ENCODE results near the gene ROBO1. TPM values are rescaled to one million over a fixed set of nuclear protein-coding genes. Genes with fewer than 3 reads are reported as not detected.
A peak's percentile ranks its signal among the peaks of the same experiment; 100 is the strongest.

The ROBO1 gene
- total and polyA plus RNA-seq, 2 experiments from 2014 or later = 18.8 to 31.9 TPM

DNA sequence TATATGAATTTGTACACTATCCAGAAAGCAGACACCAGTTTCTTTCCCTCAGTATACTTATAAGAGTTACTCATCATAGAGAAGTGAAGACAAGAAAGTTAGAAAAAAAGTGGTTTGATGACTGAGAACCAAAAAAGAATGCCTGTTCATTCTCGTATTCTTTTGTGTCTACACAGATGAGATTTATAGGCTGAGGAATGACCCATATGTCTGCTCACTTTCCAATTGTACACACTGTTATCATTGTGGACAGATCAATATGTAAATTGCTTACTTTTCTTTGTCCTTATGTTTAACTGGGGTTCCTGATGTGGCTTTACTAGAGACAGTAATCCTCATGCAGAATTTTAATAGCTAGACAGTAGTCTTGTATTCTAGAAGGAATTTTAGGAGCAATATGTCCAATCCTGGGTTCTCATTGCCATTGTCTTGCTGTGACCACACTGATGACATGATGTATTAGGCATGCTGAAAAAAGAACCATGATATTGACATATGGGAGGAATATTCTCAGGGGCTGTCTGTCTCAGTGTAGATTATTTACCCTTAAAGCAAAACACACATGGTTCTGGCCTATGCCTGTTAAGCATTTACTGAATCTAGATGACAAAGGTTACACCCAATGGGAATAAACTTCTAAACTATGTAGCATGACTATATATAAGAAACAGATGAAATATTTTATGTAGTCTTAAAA, 669.7 kb downstream of the ROBO1 start:
- H3K79me2 ChIP-seq (ENCODE audit: insufficient read depth) = no peaks in the 10 kb centered on the region
- no peak for DNase-seq
- no peak overlapping the region for H3K27ac ChIP-seq
- no peaks in the 10 kb centered on the region for H3K9me2 ChIP-seq (ENCODE audit: insufficient read depth)
- H2AFZ ChIP-seq = no peak overlapping the region
- no peak for TF ChIP-seq EZH2phosphoT487 (IDR thresholded peaks at IDR 0.05; ENCODE audit: insufficient read depth, low read depth)
- no peak for TF ChIP-seq EZH2 (IDR thresholded peaks at IDR 0.05; ENCODE audit: insufficient read depth, poor library complexity, severe bottlenecking)
- H3K9ac ChIP-seq = no peak overlapping the region
- H3K4me1 ChIP-seq (ENCODE audit: insufficient read depth) = no peaks in the 10 kb centered on the region
- no peaks in the 10 kb centered on the region for H3F3A ChIP-seq (ENCODE audit: insufficient read depth)
- no peaks in the 10 kb centered on the region for H3K27me3 ChIP-seq (replicated peaks; ENCODE audit: insufficient read depth)
- WGBS, 2 experiments (ENCODE audit: low coverage in 1 of 2, low lambda C conversion rate in 2 of 2, missing lambda C conversion rate in 2 of 2) = 21 to 23% methylated on average over 1 of the region's 1 CpG
- no peaks in the 10 kb centered on the region for H3K9me3 ChIP-seq (ENCODE audit: low read depth)
- H4K20me1 ChIP-seq (ENCODE audit: insufficient read depth) = no peaks in the 10 kb centered on the region
- no peak overlapping the region for H3K4me2 ChIP-seq (ENCODE audit: unreplicated experiment)
- in situ Hi-C loops (cut with MboI) = no loop called here
- H3K36me3 ChIP-seq (ENCODE audit: low read depth) = no peaks in the 10 kb centered on the region
- H3K4me3 ChIP-seq = no peak overlapping the region

DNA sequence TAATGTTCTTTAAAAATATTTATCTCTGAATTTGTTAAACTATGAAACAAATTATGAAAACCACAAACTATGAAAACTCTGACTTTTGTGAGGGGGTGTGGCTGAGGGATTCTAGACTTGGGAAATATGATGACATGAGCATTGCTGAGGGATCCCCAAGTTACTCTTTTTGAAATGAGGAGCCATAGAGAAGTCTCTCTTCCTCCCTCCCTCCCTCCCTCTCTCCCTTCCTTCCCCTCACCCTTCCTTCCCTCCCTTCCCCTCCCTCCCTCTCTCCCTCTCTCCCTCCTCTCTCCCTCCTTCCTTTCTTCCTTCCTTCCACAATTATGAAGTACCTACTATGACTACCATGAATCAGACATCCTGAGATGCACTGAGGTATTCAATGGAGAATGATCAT, 673.1 kb downstream of the ROBO1 start:
- no peak for DNase-seq
- no peaks in the 10 kb centered on the region for H3F3A ChIP-seq (ENCODE audit: insufficient read depth)

DNA sequence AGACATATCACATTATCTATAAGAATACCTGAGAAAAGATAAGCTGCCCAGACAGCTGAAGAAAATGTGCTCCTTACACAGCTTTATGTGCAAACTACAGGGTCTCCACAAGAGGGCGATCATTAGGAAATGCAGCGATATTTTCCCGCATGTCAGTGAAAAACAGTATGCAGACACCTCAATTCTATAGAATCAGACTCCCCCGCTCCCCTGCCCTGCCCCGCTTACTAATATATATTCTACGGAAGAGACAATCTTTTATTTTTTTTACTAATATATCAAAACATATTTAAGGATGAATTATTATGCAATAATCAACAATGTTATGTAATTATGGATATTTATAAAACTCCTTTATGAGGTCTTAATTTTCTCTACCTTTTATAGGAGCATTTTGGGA, 681.3 kb downstream of the ROBO1 start:
- no peaks in the 10 kb centered on the region for H3K79me2 ChIP-seq (ENCODE audit: insufficient read depth)
- H4K20me1 ChIP-seq (ENCODE audit: insufficient read depth) = no peaks in the 10 kb centered on the region; the same call in 1 of the 2 replicates
- no peaks in the 10 kb centered on the region for H3K9me3 ChIP-seq (ENCODE audit: low read depth)
- H3K27me3 ChIP-seq (replicated peaks; ENCODE audit: insufficient read depth) = no peaks in the 10 kb centered on the region
- no peak overlapping the region for H3K4me2 ChIP-seq (ENCODE audit: unreplicated experiment)
- H2AFZ ChIP-seq = no peak overlapping the region
- TF ChIP-seq EZH2 (IDR thresholded peaks at IDR 0.05; ENCODE audit: insufficient read depth, poor library complexity, severe bottlenecking) (no peak), EZH2phosphoT487 (IDR thresholded peaks at IDR 0.05; ENCODE audit: insufficient read depth, low read depth) (no peak)
- H3K27ac ChIP-seq = no peak overlapping the region
- H3K4me1 ChIP-seq (ENCODE audit: insufficient read depth) = peaks cover 8% of the 10 kb centered on the region
- H3F3A ChIP-seq (ENCODE audit: insufficient read depth) = no peaks in the 10 kb centered on the region
- H3K9ac ChIP-seq = no peak overlapping the region
- H3K9me2 ChIP-seq (ENCODE audit: insufficient read depth) = no peaks in the 10 kb centered on the region
- H3K4me3 ChIP-seq = no peak overlapping the region
- WGBS, 2 experiments (ENCODE audit: low coverage in 1 of 2, low lambda C conversion rate in 2 of 2, missing lambda C conversion rate in 2 of 2) = 3% methylated on average over 6 of the region's 6 CpGs
- peak; percentile 68 for DNase-seq
- in situ Hi-C loops (cut with MboI) = no loop called here
- H3K36me3 ChIP-seq (ENCODE audit: low read depth) = no peaks in the 10 kb centered on the region

More for the DNA sequence above, 673.1 kb downstream of the ROBO1 start:
- H3K79me2 ChIP-seq (ENCODE audit: insufficient read depth) = no peaks in the 10 kb centered on the region
- TF ChIP-seq EZH2 (IDR thresholded peaks at IDR 0.05; ENCODE audit: insufficient read depth, poor library complexity, severe bottlenecking) (no peak), EZH2phosphoT487 (IDR thresholded peaks at IDR 0.05; ENCODE audit: insufficient read depth, low read depth) (no peak)
- no peaks in the 10 kb centered on the region for H3K9me3 ChIP-seq (ENCODE audit: low read depth)
- no peaks in the 10 kb centered on the region for H3K9me2 ChIP-seq (ENCODE audit: insufficient read depth)
- H2AFZ ChIP-seq = no peak overlapping the region
- no peaks in the 10 kb centered on the region for H3K4me1 ChIP-seq (ENCODE audit: insufficient read depth)
- no peak overlapping the region for H3K4me3 ChIP-seq
- no peaks in the 10 kb centered on the region for H3K27me3 ChIP-seq (replicated peaks; ENCODE audit: insufficient read depth)
- no peaks in the 10 kb centered on the region for H4K20me1 ChIP-seq (ENCODE audit: insufficient read depth)
- in situ Hi-C loops (cut with MboI) = loop anchor here (5.0 kb wide), 1 partner anchor 263 kb away; no protein-coding TSS in a partner anchor
- H3K27ac ChIP-seq = no peak overlapping the region
- H3K4me2 ChIP-seq (ENCODE audit: unreplicated experiment) = no peak overlapping the region
- H3K36me3 ChIP-seq (ENCODE audit: low read depth) = no peaks in the 10 kb centered on the region
- H3K9ac ChIP-seq = no peak overlapping the region

DNA sequence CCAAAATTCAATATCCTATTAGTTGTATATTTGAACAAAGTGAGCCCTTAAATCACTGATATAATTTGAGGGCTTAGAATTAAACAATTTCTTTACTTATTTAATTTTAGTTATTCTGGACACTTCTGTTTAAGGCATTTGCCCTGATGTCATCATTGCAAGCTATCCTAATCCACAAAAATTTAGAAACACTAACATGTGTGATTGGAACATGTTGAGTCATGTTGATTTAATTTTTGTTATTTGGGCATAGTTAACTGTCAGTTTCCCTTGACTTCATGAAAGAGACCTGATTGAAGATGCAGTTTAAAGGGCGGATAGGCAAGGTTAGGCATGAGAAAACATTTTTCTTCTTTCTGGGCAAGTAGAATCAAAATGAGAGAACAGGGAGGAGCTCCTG, 682.6 kb downstream of the ROBO1 start:
- H3F3A ChIP-seq (ENCODE audit: insufficient read depth) = no peaks in the 10 kb centered on the region
- H3K36me3 ChIP-seq (ENCODE audit: low read depth) = no peaks in the 10 kb centered on the region
- no peaks in the 10 kb centered on the region for H3K79me2 ChIP-seq (ENCODE audit: insufficient read depth)
- no peaks in the 10 kb centered on the region for H3K27me3 ChIP-seq (replicated peaks; ENCODE audit: insufficient read depth)
- H3K4me2 ChIP-seq (ENCODE audit: unreplicated experiment) = no peak overlapping the region
- peaks cover 8% of the 10 kb centered on the region for H3K4me1 ChIP-seq (ENCODE audit: insufficient read depth)
- peak; percentile 44 for DNase-seq
- H3K4me3 ChIP-seq = no peak overlapping the region
- 78 to 82% methylated on average over 1 of the region's 1 CpG for WGBS, 2 experiments (ENCODE audit: low coverage in 1 of 2, low lambda C conversion rate in 2 of 2, missing lambda C conversion rate in 2 of 2)
- H3K9me2 ChIP-seq (ENCODE audit: insufficient read depth) = no peaks in the 10 kb centered on the region
- H3K9ac ChIP-seq = no peak overlapping the region
- in situ Hi-C loops (cut with MboI) = no loop called here
- no peaks in the 10 kb centered on the region; the same call in 1 of the 2 replicates for H4K20me1 ChIP-seq (ENCODE audit: insufficient read depth)
- peak overlapping the region; percentile 38; the same call in 1 of the 2 replicates for H2AFZ ChIP-seq
- H3K9me3 ChIP-seq (ENCODE audit: low read depth) = no peaks in the 10 kb centered on the region
- no peak for TF ChIP-seq EZH2 (IDR thresholded peaks at IDR 0.05; ENCODE audit: insufficient read depth, poor library complexity, severe bottlenecking)
- no peak for TF ChIP-seq EZH2phosphoT487 (IDR thresholded peaks at IDR 0.05; ENCODE audit: insufficient read depth, low read depth)
- no peak overlapping the region for H3K27ac ChIP-seq
